Posterior cingulate gyrus (tissue), 11 donors: ENCODE results near the gene TSHZ2.
"Not testable (repeated sequence)": the region's sequence is repeated elsewhere in the genome, so short reads cannot be mapped to it uniquely, and the experiment has no call there.

Source experiments
- DNase-seq, 10 donors: peaks; one replicate each; pipeline versions ENCODE4 v3.0.0 to v3.0.0-alpha.2; 2020 to 2021; ENCODE audit warnings: mixed read lengths in 3 of 10
- intact Hi-C: fragments of 100-400 bp; cut with DNase I; formaldehyde crosslinking; loops from one replicate; pipeline ENCODE4 v1.15.1; 2023

Gene TSHZ2

GRCh38 chr20:53389516-53390300 lies 417.6 kb downstream of the TSHZ2 start:
- DNase-seq = no peak
- intact Hi-C loops = no loop called here

- DNase-seq = no peak
- intact Hi-C loops = no loop called here
These were observed 418.6 kb downstream of the TSHZ2 start for GRCh38 chr20:53390770-53391169.

GRCh38 chr20:53394433-53394832 lies 422.3 kb downstream of the TSHZ2 start:
- intact Hi-C loops = no loop called here
- DNase-seq = no peak

GRCh38 chr20:53395188-53395923 lies 423.2 kb downstream of the TSHZ2 start:
- no peak for DNase-seq
- intact Hi-C loops = no loop called here

- intact Hi-C loops = no loop called here
- no peak for DNase-seq
These were observed 426.9 kb downstream of the TSHZ2 start for GRCh38 chr20:53399083-53399482.

- intact Hi-C loops = no loop called here
- DNase-seq = no peak
These were observed 427.6 kb downstream of the TSHZ2 start for GRCh38 chr20:53399592-53400335.

- no peak for DNase-seq
- intact Hi-C loops = no loop called here
These were observed 430.3 kb downstream of the TSHZ2 start for GRCh38 chr20:53402233-53403005.

GRCh38 chr20:53403029-53403428 lies 430.9 kb downstream of the TSHZ2 start:
- no peak for DNase-seq
- intact Hi-C loops = no loop called here

- intact Hi-C loops = no loop called here
- no peak for DNase-seq
These were observed 433.0 kb downstream of the TSHZ2 start for GRCh38 chr20:53405139-53405538.

- intact Hi-C loops = no loop called here
- no peak for DNase-seq
These were observed 434.4 kb downstream of the TSHZ2 start for GRCh38 chr20:53406580-53406979.

- intact Hi-C loops = no loop called here
- no peak for DNase-seq
These were observed 436.7 kb downstream of the TSHZ2 start for GRCh38 chr20:53408691-53409446.

- intact Hi-C loops = no loop called here
- DNase-seq = no peak
These were observed 437.2 kb downstream of the TSHZ2 start for GRCh38 chr20:53409447-53409717.

- intact Hi-C loops = no loop called here
- DNase-seq = no peak
These were observed 439.0 kb downstream of the TSHZ2 start for GRCh38 chr20:53411129-53411528.

- intact Hi-C loops = no loop called here
- no peak for DNase-seq
These were observed 439.7 kb downstream of the TSHZ2 start for GRCh38 chr20:53411891-53412290.

- intact Hi-C loops = no loop called here
- DNase-seq = no peak
These were observed 440.5 kb downstream of the TSHZ2 start for GRCh38 chr20:53412577-53413185.

GRCh38 chr20:53413186-53413631 lies 441.1 kb downstream of the TSHZ2 start:
- intact Hi-C loops = no loop called here
- no peak for DNase-seq

- intact Hi-C loops = not testable (repeated sequence)
These were observed 441.7 kb downstream of the TSHZ2 start for GRCh38 chr20:53413845-53414244.

GRCh38 chr20:53419693-53420460 lies 447.7 kb downstream of the TSHZ2 start:
- intact Hi-C loops = no loop called here
- DNase-seq = no peak

More at GRCh38 chr20:53413845-53414244, 441.7 kb downstream of the TSHZ2 start:
- not testable (repeated sequence) for DNase-seq

GRCh38 chr20:53421343-53421742 lies 449.2 kb downstream of the TSHZ2 start:
- intact Hi-C loops = no loop called here

More at GRCh38 chr20:53421343-53421742, 449.2 kb downstream of the TSHZ2 start:
- no peak for DNase-seq
